Esophagus muscularis mucosa (tissue), 4 donors: ENCODE data around the gene ZNF341. TPM values are rescaled to one million over a fixed set of nuclear protein-coding genes. Genes with fewer than 3 reads are reported as not detected.

Experiments
- DNase-seq: peaks from one replicate; pipeline ENCODE4 v3.0.0-alpha.2; 2017; ENCODE audit errors: extremely low spot score
- H3K27ac ChIP-seq, 4 donors: fragments of 200-600 bp; sonication (generic); replicated peaks in 1 of 4; 1 replicate in 3 of 4; 2 replicates in 1 of 4; pipeline ENCODE4 v1.5.1; 2016 to 2019; ENCODE audit warnings: mild to moderate bottlenecking in 1 of 4
- H3K27me3 ChIP-seq, 4 donors: fragments of 200-600 bp; sonication (generic); one replicate each; pipeline versions ENCODE4 v1.5.1 to v1.6.0; 2016 to 2019
- H3K36me3 ChIP-seq, 4 donors: fragments of 200-600 bp; sonication (generic); one replicate each; pipeline ENCODE4 v1.5.1; 2016 to 2019
- H3K4me1 ChIP-seq, 4 donors: fragments of 200-600 bp; sonication (generic); one replicate each; pipeline ENCODE4 v1.5.1; 2016 to 2019
- H3K4me3 ChIP-seq, 4 donors: fragments of 200-600 bp; sonication (generic); 1 replicate in 2 of 4; 2 replicates in 2 of 4; pipeline ENCODE4 v1.5.1; 2016 to 2019; ENCODE audit warnings: mild to moderate bottlenecking in 4 of 4, moderate library complexity in 1 of 4
- H3K9me3 ChIP-seq, 4 donors: fragments of 200-600 bp; sonication (generic); 1 replicate in 3 of 4; 2 replicates in 1 of 4; pipeline ENCODE4 v1.5.1; 2016 to 2019
- EP300 ChIP-seq: sonication (generic); formaldehyde crosslinking; IDR thresholded peaks from one replicate; pipeline ENCODE4 v1.6.1; 2017; ENCODE audit warnings: antibody characterized with exemption
- POLR2A ChIP-seq: fragments of 450-650 bp; IDR thresholded peaks from one replicate; pipeline ENCODE4 v1.6.1; 2017; ENCODE audit warnings: antibody characterized with exemption, moderate library complexity, mild to moderate bottlenecking, low read depth
- POLR2AphosphoS5 ChIP-seq, 2 donors: sonication (generic); formaldehyde crosslinking; IDR thresholded peaks; one replicate each; pipeline ENCODE4 v1.6.1; 2017; ENCODE audit warnings: antibody characterized with exemption in 2 of 2
- WGBS: methylation state at CpG from one replicate; pipeline ENCODE4 v1.1.5; 2018; 5-methylcytosine and 5-hydroxymethylcytosine counted together
- intact Hi-C: fragments of 100-400 bp; cut with DNase I; formaldehyde crosslinking; loops from one replicate; pipeline ENCODE4 v1.15.1; 2023
- total RNA-seq, 4 donors: library from RNA; depleted of rRNA; stranded (reverse); fragments of >200 nt; gene quantifications; one replicate each; pipeline versions ENCODE4 v1.1.0 to v1.2.1, GENCODE V29; 2016
- TF ChIP-seq, protein P1 (sequence below), 3 experiments: fragments of 200-600 bp in 2 of 3; fragments of 450-650 bp in 1 of 3; sonication (generic) in 2 of 3; IDR thresholded peaks; one replicate each; pipeline ENCODE4 v1.5.1; 2017 to 2019; ENCODE audit warnings: antibody characterized with exemption in 3 of 3, mild to moderate bottlenecking in 2 of 3, moderate library complexity in 1 of 3

The ZNF341 gene
- total RNA-seq, 4 donors from 2014 or later, result 1.7 to 4.2 (median 3.4) TPM

DNA sequence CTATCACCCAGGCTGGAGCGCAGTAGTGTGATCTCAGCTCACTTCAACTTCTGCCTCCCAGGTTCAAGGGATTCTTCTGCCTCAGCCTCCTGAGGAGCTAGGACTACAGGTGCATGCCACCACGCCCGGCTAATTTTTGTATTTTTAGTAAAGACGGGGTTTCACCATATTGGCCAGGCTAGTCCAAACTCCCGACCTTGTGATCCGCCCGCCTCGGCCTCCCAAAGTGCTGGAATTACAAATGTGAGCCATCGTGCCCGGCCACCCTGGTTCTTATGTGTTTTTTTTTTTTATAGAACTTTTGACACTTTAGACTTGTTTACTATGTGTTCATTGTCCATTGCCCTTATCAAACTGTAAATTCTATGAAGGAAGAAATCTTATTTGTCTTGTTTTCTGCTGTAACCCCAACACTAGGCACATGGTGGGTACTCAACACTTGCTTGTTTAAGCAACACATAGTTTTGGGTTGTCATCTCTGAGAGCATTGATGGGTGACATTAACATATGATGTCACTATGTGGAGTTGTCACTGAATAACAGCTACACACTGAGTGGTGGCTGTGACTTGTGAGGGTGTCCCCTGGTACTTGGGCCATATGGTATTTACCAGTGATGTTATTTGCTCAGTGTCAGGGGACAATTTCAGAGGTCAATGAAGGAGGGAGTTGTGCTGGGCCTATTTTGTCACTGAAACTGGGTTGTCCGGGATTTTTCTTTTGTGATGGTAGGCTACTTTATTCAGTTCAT, 10.2 kb upstream of the ZNF341 start:
- Histone ChIP-seq H3K36me3 (no peaks in the 10 kb centered on the region), H3K27ac (no peak overlapping the region)
- intact Hi-C loops, result no loop called here

DNA sequence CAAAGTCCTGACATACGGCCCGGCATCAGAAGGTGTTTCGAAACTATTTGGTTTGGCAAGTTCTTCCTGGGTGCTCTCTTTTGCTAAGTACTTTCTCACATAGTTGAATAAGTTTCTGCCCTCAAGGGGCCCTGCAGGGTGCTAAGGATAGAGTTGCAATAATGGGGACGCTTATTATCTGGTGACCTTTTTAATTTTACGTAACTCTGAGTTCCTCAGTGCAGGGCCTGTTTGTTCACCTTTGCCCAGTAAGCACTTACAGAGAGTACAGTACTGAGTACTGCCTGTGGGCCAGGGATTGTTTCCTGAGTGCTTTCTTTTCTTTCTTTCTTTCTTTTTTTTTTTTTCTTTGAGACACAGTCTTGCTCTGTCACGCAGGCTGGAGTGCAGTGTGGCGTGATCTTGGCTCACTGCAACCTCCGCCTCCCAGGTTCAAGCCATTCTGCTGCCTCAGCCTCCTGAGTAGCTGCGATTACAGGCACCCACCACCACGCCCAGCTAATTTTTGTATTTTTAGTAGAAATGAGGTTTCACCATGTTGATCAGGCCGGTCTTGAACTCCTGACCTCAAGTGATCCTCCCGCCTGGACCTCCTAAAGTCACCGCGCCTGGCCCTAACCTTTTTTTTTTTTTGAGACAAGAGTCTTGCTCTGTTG, 7.2 kb upstream of the ZNF341 start:
- Histone ChIP-seq H3K36me3 (no peaks in the 10 kb centered on the region), H3K9me3 (no peaks in the 10 kb centered on the region), H3K27ac (no peak overlapping the region), H3K4me1 (peaks cover 4 to 10% (median 8%) of the 10 kb centered on the region in 4 donors), H3K4me3 (no peak overlapping the region), H3K27me3 (no peaks in the 10 kb centered on the region)
- DNase-seq, result no peak
- intact Hi-C loops, result no loop called here
- WGBS, result 82% methylated on average over 14 of the region's 14 CpGs
- TF ChIP-seq POLR2A (no peak), POLR2AphosphoS5 (IDR thresholded peaks at IDR 0.05) (no peak), EP300 (no peak)
- TF ChIP-seq, protein P1, sequence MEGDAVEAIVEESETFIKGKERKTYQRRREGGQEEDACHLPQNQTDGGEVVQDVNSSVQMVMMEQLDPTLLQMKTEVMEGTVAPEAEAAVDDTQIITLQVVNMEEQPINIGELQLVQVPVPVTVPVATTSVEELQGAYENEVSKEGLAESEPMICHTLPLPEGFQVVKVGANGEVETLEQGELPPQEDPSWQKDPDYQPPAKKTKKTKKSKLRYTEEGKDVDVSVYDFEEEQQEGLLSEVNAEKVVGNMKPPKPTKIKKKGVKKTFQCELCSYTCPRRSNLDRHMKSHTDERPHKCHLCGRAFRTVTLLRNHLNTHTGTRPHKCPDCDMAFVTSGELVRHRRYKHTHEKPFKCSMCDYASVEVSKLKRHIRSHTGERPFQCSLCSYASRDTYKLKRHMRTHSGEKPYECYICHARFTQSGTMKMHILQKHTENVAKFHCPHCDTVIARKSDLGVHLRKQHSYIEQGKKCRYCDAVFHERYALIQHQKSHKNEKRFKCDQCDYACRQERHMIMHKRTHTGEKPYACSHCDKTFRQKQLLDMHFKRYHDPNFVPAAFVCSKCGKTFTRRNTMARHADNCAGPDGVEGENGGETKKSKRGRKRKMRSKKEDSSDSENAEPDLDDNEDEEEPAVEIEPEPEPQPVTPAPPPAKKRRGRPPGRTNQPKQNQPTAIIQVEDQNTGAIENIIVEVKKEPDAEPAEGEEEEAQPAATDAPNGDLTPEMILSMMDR (IDR thresholded peaks at IDR 0.05), result no peak

More for the DNA sequence above, 10.2 kb upstream of the ZNF341 start:
- TF ChIP-seq, protein P1 (IDR thresholded peaks at IDR 0.05), result no peak
- TF ChIP-seq POLR2AphosphoS5 (IDR thresholded peaks at IDR 0.05), result no peak
- no peak for TF ChIP-seq POLR2A
- TF ChIP-seq EP300, result no peak
- H3K9me3 ChIP-seq, result no peaks in the 10 kb centered on the region
- peaks cover 11 to 24% (median 20%) of the 10 kb centered on the region in 4 donors for H3K4me1 ChIP-seq
- no peak for DNase-seq
- WGBS, result 95% methylated on average over 11 of the region's 11 CpGs
- H3K27me3 ChIP-seq, result no peaks in the 10 kb centered on the region
- H3K4me3 ChIP-seq, result no peak overlapping the region

DNA sequence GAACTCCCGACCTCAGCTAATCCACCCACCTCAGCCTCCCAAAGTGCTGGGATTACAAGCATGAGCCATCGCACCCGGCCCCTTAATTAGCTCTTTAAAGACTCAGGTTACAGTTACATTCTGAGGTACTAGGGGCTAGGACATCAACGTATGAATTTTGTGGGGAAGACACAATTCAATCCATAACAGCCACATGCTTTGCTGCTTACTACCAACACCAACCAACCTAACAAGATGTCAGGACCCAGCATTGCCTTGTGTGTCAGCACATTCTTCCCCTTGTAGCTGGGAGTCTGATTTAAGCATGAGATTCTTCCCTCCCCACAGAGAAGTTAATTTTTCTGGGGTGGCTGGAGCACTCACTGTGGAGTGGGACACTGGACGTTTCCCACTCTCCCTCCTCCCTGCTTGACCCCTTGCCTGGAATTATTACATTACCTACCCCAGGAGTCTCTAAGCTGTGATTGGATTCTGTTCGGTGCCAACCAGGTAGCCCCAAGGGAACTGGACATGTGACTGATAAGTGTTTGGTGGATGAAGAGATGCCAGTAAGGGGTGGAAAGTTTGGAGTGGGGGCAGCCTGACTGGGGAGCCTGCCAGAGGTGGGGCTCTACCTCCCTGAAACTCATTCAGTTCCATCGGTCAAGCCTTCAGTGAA, 6.1 kb upstream of the ZNF341 start:
- no peak overlapping the region for H3K27ac ChIP-seq
- no peaks in the 10 kb centered on the region for H3K9me3 ChIP-seq
- H3K27me3 ChIP-seq, result no peaks in the 10 kb centered on the region
- H3K4me3 ChIP-seq, result no peak overlapping the region
- intact Hi-C loops, result no loop called here
- TF ChIP-seq, protein P1 (IDR thresholded peaks at IDR 0.05), result no peak
- no peak for TF ChIP-seq POLR2AphosphoS5 (IDR thresholded peaks at IDR 0.05)
- TF ChIP-seq POLR2A, result no peak
- TF ChIP-seq EP300, result no peak
- H3K4me1 ChIP-seq, result peaks cover under 1 to 3% (median 2%) of the 10 kb centered on the region in 4 donors
- no peaks in the 10 kb centered on the region for H3K36me3 ChIP-seq
- DNase-seq, result no peak
- 79% methylated on average over 7 of the region's 7 CpGs for WGBS

DNA sequence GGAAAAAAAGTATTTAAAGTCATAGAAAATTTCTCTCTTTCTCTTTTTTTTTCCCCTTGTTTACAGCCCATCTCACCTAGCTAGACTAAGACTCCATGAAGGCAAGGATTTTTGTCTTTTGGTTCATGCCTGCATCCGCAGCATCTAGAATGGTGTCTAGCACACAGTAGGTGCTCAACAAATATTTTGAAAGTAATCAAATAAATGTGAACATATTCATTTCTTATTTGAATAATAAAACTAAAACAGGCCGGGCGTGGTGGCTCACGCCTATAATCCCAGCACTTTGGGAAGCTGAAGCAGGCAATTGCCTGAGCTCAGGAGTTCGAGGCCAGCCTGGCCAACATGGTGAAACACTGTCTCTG, 4.7 kb upstream of the ZNF341 start:
- Histone ChIP-seq H3K27ac (no peak overlapping the region), H3K4me3 (no peak overlapping the region), H3K36me3 (no peaks in the 10 kb centered on the region), H3K9me3 (no peaks in the 10 kb centered on the region), H3K4me1 (peaks cover 5 to 8% (median 7%) of the 10 kb centered on the region in 4 donors), H3K27me3 (no peaks in the 10 kb centered on the region)
- DNase-seq, result no peak
- intact Hi-C loops, result no loop called here
- TF ChIP-seq POLR2A, result no peak
- TF ChIP-seq EP300, result no peak
- 93% methylated on average over 5 of the region's 5 CpGs for whole genome bisulfite sequencing

DNA sequence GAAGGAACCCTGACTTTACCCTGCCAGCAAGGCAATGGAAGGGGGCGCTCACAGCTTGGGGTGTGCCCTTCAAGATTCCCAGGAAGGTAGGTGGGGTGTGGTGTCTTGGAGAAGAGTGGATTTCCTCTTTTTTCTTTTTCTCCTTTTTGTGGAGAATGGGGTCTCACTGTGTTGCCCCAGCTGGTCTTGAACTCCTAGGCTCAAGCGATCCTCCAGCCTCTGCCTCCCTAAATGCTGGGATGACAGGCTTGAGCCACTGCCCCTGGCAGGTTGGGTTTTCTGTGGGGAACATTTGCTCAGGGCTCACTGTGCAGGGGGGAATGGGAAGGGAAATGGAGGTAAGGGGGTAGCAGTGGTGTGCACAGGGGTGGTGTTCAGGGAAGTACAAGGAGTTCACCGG, 4.0 kb upstream of the ZNF341 start:
- Histone ChIP-seq H3K9me3 (no peaks in the 10 kb centered on the region), H3K27me3 (no peaks in the 10 kb centered on the region), H3K36me3 (no peaks in the 10 kb centered on the region), H3K4me3 (no peak overlapping the region), H3K4me1 (peaks cover 10 to 14% (median 12%) of the 10 kb centered on the region in 4 donors), H3K27ac (no peak overlapping the region)
- DNase-seq, result no peak
- intact Hi-C loops, result no loop called here
- no peak for TF ChIP-seq POLR2AphosphoS5 (IDR thresholded peaks at IDR 0.05)
- TF ChIP-seq, protein P1 (IDR thresholded peaks at IDR 0.05), result no peak
- TF ChIP-seq POLR2A, result no peak
- TF ChIP-seq EP300, result no peak
- 82% methylated on average over 3 of the region's 3 CpGs for WGBS
